Sigmoid colon (tissue), 7 donors: Measurements from ENCODE around the gene MBP. TPM values are rescaled to one million over a fixed set of nuclear protein-coding genes. Genes with fewer than 3 reads are reported as not detected.

ENCODE experiments used
- DNase-seq: peaks from one replicate; pipeline ENCODE4 v3.0.0-alpha.2; 2019
- H3K27ac ChIP-seq, 4 donors: fragments of 200-600 bp; sonication (generic); one replicate each; pipeline ENCODE4 v1.5.1; 2016 to 2019; ENCODE audit warnings: mild to moderate bottlenecking in 1 of 4
- H3K27me3 ChIP-seq, 3 donors: fragments of 200-600 bp; sonication (generic); one replicate each; pipeline ENCODE4 v1.5.1; 2019; ENCODE audit warnings: mild to moderate bottlenecking in 1 of 3
- H3K36me3 ChIP-seq, 4 donors: fragments of 200-600 bp; sonication (generic); one replicate each; pipeline ENCODE4 v1.5.1; 2016 to 2019
- H3K4me1 ChIP-seq, 4 donors: fragments of 200-600 bp; sonication (generic); one replicate each; pipeline ENCODE4 v1.5.1; 2017 to 2019
- H3K4me3 ChIP-seq, 4 donors: fragments of 200-600 bp; sonication (generic); one replicate each; pipeline ENCODE4 v1.5.1; 2017 to 2019; ENCODE audit warnings: mild to moderate bottlenecking in 2 of 4, moderate library complexity in 1 of 4
- H3K9me3 ChIP-seq, 4 donors: fragments of 200-600 bp in 3 of 4; sonication (generic) in 3 of 4; one replicate each; pipeline versions ENCODE4 v1.5.1 to v1.6.1; 2013 to 2019
- EP300 ChIP-seq, 4 donors: sonication (generic); formaldehyde crosslinking; IDR thresholded peaks; one replicate each; pipeline ENCODE4 v1.6.1; 2017; ENCODE audit warnings: antibody characterized with exemption in 4 of 4
- POLR2A ChIP-seq, 2 donors: fragments of 450-650 bp; IDR thresholded peaks; one replicate each; pipeline ENCODE4 v1.6.1; 2016; ENCODE audit warnings: antibody characterized with exemption in 2 of 2, mild to moderate bottlenecking in 2 of 2, moderate library complexity in 2 of 2
- POLR2AphosphoS5 ChIP-seq, 4 donors: sonication (generic); formaldehyde crosslinking; IDR thresholded peaks; one replicate each; pipeline ENCODE4 v1.6.1; 2017; ENCODE audit warnings: antibody characterized with exemption in 4 of 4
- WGBS, 2 donors: extraction: QIAGEN DNeasy Blood & Tissue Kit; methylation state at CpG; one replicate each; pipeline ENCODE4 v1.1.7; 2013; 5-methylcytosine and 5-hydroxymethylcytosine counted together
- intact Hi-C: fragments of 100-400 bp; cut with DNase I; formaldehyde crosslinking; loops from one replicate; pipeline ENCODE4 v1.15.1; 2023
- polyA plus RNA-seq, 3 donors: library from polyadenylated mRNA; stranded (reverse); fragments of 200-250 nt; gene quantifications; one replicate each; pipeline ENCODE4 v1.2.3, GENCODE V29; 2013
- total RNA-seq, 4 donors: library from RNA; depleted of rRNA; stranded (reverse); fragments of >200 nt; gene quantifications; one replicate each; pipeline ENCODE4 v1.1.0, GENCODE V29; 2016
- TF ChIP-seq, protein P1 (sequence below), 4 experiments: fragments of 450-650 bp in 3 of 4; fragments of 200-600 bp in 1 of 4; IDR thresholded peaks; one replicate each; pipeline ENCODE4 v1.5.1; 2016 to 2019; ENCODE audit warnings: antibody characterized with exemption in 4 of 4, mild to moderate bottlenecking in 3 of 4, moderate library complexity in 2 of 4
- donor health status: healthy with polysubstance abuse.
- donor health status: Bipolar disorder and iron deficiency.
- donor health status: healthy.

Gene MBP
- total and polyA plus RNA-seq, 7 donors, result 18.3 to 30.7 (median 24.0) TPM

- WGBS, 2 donors, result 53 to 76% methylated on average over 5 of the region's 5 CpGs
- TF ChIP-seq EP300 (IDR thresholded peaks at IDR 0.05), result no peak
- TF ChIP-seq POLR2A (IDR thresholded peaks at IDR 0.05), result no peak
- no peak for TF ChIP-seq POLR2AphosphoS5 (IDR thresholded peaks at IDR 0.05)
- TF ChIP-seq, protein P1, sequence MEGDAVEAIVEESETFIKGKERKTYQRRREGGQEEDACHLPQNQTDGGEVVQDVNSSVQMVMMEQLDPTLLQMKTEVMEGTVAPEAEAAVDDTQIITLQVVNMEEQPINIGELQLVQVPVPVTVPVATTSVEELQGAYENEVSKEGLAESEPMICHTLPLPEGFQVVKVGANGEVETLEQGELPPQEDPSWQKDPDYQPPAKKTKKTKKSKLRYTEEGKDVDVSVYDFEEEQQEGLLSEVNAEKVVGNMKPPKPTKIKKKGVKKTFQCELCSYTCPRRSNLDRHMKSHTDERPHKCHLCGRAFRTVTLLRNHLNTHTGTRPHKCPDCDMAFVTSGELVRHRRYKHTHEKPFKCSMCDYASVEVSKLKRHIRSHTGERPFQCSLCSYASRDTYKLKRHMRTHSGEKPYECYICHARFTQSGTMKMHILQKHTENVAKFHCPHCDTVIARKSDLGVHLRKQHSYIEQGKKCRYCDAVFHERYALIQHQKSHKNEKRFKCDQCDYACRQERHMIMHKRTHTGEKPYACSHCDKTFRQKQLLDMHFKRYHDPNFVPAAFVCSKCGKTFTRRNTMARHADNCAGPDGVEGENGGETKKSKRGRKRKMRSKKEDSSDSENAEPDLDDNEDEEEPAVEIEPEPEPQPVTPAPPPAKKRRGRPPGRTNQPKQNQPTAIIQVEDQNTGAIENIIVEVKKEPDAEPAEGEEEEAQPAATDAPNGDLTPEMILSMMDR (IDR thresholded peaks at IDR 0.05), result no peak
- Histone ChIP-seq H3K4me1 (no peaks in the 10 kb centered on the region), H3K27ac (no peak overlapping the region), H3K4me3 (no peak overlapping the region), H3K9me3 (no peaks in the 10 kb centered on the region), H3K36me3 (no peaks in the 10 kb centered on the region), H3K27me3 (no peaks in the 10 kb centered on the region)
- intact Hi-C loops, result no loop called here
- DNase-seq, result no peak
Observed at GRCh38 chr18:77161961-77162360, 29.4 kb upstream of the MBP start.

DNA sequence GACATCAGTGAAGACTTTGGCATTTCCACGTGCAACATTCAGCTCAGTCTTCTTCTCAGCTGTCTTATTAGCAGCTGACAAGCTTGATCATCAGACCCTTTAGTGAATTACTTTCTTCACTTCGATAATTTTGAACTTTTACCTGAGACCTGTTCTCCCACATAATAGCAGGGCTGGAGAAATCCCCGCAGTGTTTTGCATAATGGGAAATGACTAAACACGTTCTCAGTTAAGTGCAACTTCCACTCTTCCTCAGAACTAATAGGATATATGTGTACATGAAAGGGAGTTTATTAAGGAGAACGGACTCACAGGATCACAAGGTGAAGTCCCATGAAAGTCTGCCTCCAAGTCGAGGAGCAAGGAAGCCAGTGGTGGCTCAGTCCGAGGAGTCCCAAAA, 28.8 kb upstream of the MBP start:
- no peaks in the 10 kb centered on the region for H3K9me3 ChIP-seq
- TF ChIP-seq, protein P1 (IDR thresholded peaks at IDR 0.05), result no peak
- no peak for TF ChIP-seq POLR2AphosphoS5 (IDR thresholded peaks at IDR 0.05)
- TF ChIP-seq EP300 (IDR thresholded peaks at IDR 0.05), result no peak
- TF ChIP-seq POLR2A (IDR thresholded peaks at IDR 0.05), result no peak
- no peak overlapping the region for H3K4me3 ChIP-seq
- intact Hi-C loops, result no loop called here
- 77% methylated on average over 7 of the region's 7 CpGs for WGBS, 2 donors
- no peak for DNase-seq
- H3K27me3 ChIP-seq, result no peaks in the 10 kb centered on the region
- no peaks in the 10 kb centered on the region for H3K4me1 ChIP-seq
- no peak overlapping the region for H3K27ac ChIP-seq
- no peaks in the 10 kb centered on the region for H3K36me3 ChIP-seq

DNA sequence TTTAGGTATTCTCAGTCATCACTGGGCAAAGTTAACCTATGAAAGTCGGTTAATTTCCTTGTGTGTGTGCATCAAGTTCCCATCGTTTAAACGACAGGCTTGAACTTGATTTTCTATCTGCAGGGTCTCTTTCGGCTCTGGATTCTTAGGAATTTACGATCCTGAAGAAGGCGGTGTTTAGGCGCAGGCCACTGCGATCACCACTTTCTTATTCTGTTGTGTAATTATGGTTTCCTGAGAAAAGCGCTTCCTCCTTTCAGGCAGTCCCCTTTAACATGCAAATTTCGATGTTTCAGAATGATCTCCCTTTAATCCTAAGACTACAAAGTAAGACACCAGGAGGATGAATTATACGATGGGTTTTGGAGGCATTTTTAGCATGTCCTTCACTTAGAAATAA, 27.9 kb upstream of the MBP start:
- 39 to 74% methylated on average over 11 of the region's 11 CpGs for WGBS, 2 donors
- intact Hi-C loops, result no loop called here
- Histone ChIP-seq H3K27ac (no peak overlapping the region), H3K9me3 (no peaks in the 10 kb centered on the region), H3K4me1 (no peaks in the 10 kb centered on the region), H3K27me3 (no peaks in the 10 kb centered on the region), H3K4me3 (no peak overlapping the region), H3K36me3 (no peaks in the 10 kb centered on the region)
- TF ChIP-seq POLR2A (IDR thresholded peaks at IDR 0.05) (no peak), EP300 (IDR thresholded peaks at IDR 0.05) (no peak), POLR2AphosphoS5 (IDR thresholded peaks at IDR 0.05) (no peak)
- TF ChIP-seq, protein P1 (IDR thresholded peaks at IDR 0.05), result no peak
- DNase-seq, result no peak

DNA sequence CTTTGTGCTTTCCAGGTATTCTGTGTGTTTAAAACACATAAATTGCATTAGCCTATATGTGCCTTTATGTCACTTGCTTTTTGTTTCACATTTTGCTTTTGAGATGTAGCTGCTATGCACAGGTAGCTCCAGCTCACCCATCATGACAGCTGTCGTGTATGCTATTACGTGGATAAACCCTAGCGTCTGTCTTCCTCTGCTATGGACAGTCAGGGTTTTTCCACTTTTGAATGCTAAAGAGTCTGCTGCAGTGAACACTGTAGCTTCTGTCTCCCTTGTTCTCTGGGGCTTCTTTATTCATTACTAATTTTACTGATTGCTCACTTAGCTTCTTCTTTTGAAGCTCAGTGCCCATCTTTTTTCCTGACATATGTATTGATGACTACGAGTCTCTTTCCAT, 24.7 kb upstream of the MBP start:
- H3K27ac ChIP-seq, result no peak overlapping the region
- no peaks in the 10 kb centered on the region for H3K9me3 ChIP-seq
- WGBS, 2 donors, result 84 to 90% methylated on average over 4 of the region's 4 CpGs
- H3K27me3 ChIP-seq, result no peaks in the 10 kb centered on the region
- H3K4me1 ChIP-seq, result no peaks in the 10 kb centered on the region
- no peaks in the 10 kb centered on the region for H3K36me3 ChIP-seq
- DNase-seq, result no peak
- TF ChIP-seq EP300 (IDR thresholded peaks at IDR 0.05) (no peak), POLR2AphosphoS5 (IDR thresholded peaks at IDR 0.05) (no peak), POLR2A (IDR thresholded peaks at IDR 0.05) (no peak)
- TF ChIP-seq, protein P1 (IDR thresholded peaks at IDR 0.05), result no peak
- H3K4me3 ChIP-seq, result no peak overlapping the region
- intact Hi-C loops, result no loop called here

DNA sequence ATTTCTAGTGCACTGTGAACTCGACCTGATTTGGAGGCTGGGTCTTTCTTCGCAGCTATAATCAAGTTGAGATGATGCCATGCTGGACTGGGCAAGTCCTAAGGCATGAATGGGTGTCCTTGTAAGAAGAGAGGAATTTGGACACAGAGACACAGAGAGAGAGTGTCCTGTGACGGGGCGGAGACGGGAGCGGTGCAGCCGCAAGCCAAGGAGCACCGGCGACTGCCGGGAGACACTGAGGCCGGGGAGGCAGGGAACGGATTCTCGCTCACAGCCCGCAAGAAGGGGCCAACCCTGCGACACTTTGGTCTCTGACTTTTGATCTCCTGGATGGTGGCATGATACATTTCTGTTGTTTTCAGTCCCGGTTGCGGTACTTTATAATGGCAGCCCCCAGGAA, 22.4 kb upstream of the MBP start:
- Histone ChIP-seq H3K4me1 (no peaks in the 10 kb centered on the region), H3K9me3 (no peaks in the 10 kb centered on the region), H3K4me3 (no peak overlapping the region), H3K36me3 (no peaks in the 10 kb centered on the region), H3K27ac (no peak overlapping the region), H3K27me3 (no peaks in the 10 kb centered on the region)
- no peak for TF ChIP-seq EP300 (IDR thresholded peaks at IDR 0.05)
- no peak for TF ChIP-seq POLR2A (IDR thresholded peaks at IDR 0.05)
- no peak for TF ChIP-seq POLR2AphosphoS5 (IDR thresholded peaks at IDR 0.05)
- TF ChIP-seq, protein P1 (IDR thresholded peaks at IDR 0.05), result no peak
- intact Hi-C loops, result no loop called here
- no peak for DNase-seq
- 85 to 86% methylated on average over 17 of the region's 17 CpGs for WGBS, 2 donors
